ENCODE results near the gene CTR9. TPM values are rescaled to one million over a fixed set of nuclear protein-coding genes. Genes with fewer than 3 reads are reported as not detected.

Gene CTR9
- total and polyA plus RNA-seq, 4 donors, result 12.5 to 33.4 (median 19.7) TPM

DNA sequence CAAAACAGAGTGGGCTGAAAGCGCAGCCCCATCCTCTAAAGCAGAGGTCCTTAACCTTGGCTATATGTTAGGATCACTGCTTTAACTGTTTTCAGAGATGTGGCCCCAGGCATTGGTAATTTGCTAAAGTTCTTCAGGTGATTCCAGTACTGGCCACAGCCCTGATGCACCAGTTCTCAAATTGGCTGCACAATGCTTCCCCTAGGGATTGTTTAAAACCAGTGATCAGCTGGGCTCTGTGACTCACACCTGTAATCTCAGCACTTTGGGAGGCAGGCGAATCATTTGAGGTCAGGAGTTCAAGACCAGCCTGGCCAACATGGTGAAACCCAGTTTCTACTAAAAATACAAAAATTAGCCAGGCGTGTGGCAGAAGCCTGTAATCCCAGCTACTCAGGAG lies 49.1 kb upstream of the CTR9 start:
- TF ChIP-seq, protein P1, sequence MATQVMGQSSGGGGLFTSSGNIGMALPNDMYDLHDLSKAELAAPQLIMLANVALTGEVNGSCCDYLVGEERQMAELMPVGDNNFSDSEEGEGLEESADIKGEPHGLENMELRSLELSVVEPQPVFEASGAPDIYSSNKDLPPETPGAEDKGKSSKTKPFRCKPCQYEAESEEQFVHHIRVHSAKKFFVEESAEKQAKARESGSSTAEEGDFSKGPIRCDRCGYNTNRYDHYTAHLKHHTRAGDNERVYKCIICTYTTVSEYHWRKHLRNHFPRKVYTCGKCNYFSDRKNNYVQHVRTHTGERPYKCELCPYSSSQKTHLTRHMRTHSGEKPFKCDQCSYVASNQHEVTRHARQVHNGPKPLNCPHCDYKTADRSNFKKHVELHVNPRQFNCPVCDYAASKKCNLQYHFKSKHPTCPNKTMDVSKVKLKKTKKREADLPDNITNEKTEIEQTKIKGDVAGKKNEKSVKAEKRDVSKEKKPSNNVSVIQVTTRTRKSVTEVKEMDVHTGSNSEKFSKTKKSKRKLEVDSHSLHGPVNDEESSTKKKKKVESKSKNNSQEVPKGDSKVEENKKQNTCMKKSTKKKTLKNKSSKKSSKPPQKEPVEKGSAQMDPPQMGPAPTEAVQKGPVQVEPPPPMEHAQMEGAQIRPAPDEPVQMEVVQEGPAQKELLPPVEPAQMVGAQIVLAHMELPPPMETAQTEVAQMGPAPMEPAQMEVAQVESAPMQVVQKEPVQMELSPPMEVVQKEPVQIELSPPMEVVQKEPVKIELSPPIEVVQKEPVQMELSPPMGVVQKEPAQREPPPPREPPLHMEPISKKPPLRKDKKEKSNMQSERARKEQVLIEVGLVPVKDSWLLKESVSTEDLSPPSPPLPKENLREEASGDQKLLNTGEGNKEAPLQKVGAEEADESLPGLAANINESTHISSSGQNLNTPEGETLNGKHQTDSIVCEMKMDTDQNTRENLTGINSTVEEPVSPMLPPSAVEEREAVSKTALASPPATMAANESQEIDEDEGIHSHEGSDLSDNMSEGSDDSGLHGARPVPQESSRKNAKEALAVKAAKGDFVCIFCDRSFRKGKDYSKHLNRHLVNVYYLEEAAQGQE (IDR thresholded peaks at IDR 0.05), result no peak
- TF ChIP-seq FOXA2 (IDR thresholded peaks at IDR 0.05) (no peak), HNF4A (conservative IDR thresholded peaks at IDR 0.05) (no peak), YY1 (IDR thresholded peaks at IDR 0.05) (no peak), EGR1 (IDR thresholded peaks at IDR 0.05; ENCODE audit: low read depth in 2 of 2) (no peak), RAD21 (IDR thresholded peaks at IDR 0.05) (no peak), NR2F2 (IDR thresholded peaks at IDR 0.05) (no peak), JUND (IDR thresholded peaks at IDR 0.05) (no peak), CTCF (IDR thresholded peaks at IDR 0.05; ENCODE audit: low read depth, low read length, missing input control) (no peak), FOXA1 (IDR thresholded peaks at IDR 0.05) (no peak)
- Histone ChIP-seq H3K36me3 (ENCODE audit: control insufficient read depth in 4 of 4, insufficient read depth in 3 of 4, low read depth in 1 of 4, low read length in 3 of 4) (no peaks in the 10 kb centered on the region), H3K4me3 (ENCODE audit: low read depth in 1 of 3, low read length in 3 of 3) (no peak overlapping the region), H3K9ac (ENCODE audit: low read depth in 1 of 2, low read length in 2 of 2) (no peak overlapping the region), H3K27ac (ENCODE audit: low read depth in 1 of 2, low read length in 2 of 2) (no peak overlapping the region), H3K9me3 (ENCODE audit: control insufficient read depth in 4 of 4, low read length in 3 of 4) (no peaks in the 10 kb centered on the region), H3K4me1 (ENCODE audit: control insufficient read depth in 4 of 4, insufficient read depth in 4 of 4, low read length in 3 of 4) (no peaks in the 10 kb centered on the region), H3K27me3 (ENCODE audit: control insufficient read depth in 4 of 4, insufficient read depth in 4 of 4, low read length in 3 of 4) (no peaks in the 10 kb centered on the region)
- 86% methylated on average over 3 of the region's 3 CpGs for WGBS
- DNase-seq (ENCODE audit: low spot score), result no peak

DNA sequence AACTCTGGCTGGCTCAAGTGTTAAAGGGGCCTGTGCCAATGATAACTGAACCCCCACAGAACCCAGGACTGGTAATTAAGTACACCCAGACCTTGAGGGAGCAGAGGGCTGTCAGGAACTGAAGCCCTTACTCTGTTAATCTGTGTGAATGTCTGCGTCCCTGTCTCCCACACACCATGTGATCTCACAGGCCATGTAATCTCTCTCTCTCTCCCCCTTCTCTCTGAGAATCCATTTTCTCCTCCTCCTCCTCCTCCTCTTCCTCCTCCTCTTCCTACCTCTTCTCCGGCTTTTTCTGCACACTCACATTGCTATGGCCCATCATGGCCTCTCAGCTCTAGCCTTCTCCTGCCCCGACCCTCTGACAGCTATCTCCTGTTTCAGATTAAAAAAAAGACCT lies 42.9 kb upstream of the CTR9 start:
- no peak overlapping the region for H3K9ac ChIP-seq (ENCODE audit: low read depth in 1 of 2, low read length in 2 of 2)
- WGBS, result 93% methylated on average over 3 of the region's 3 CpGs
- H3K36me3 ChIP-seq (ENCODE audit: control insufficient read depth in 4 of 4, insufficient read depth in 3 of 4, low read depth in 1 of 4, low read length in 3 of 4), result no peaks in the 10 kb centered on the region
- H3K4me1 ChIP-seq (ENCODE audit: control insufficient read depth in 4 of 4, insufficient read depth in 4 of 4, low read length in 3 of 4), result no peaks in the 10 kb centered on the region
- no peaks in the 10 kb centered on the region for H3K27me3 ChIP-seq (ENCODE audit: control insufficient read depth in 4 of 4, insufficient read depth in 4 of 4, low read length in 3 of 4)
- H3K9me3 ChIP-seq (ENCODE audit: control insufficient read depth in 4 of 4, low read length in 3 of 4), result no peaks in the 10 kb centered on the region
- H3K27ac ChIP-seq (ENCODE audit: low read depth in 1 of 2, low read length in 2 of 2), result no peak overlapping the region
- DNase-seq (ENCODE audit: low spot score), result no peak
- TF ChIP-seq GABPA (IDR thresholded peaks at IDR 0.05 in 1 of 2, conservative IDR thresholded peaks at IDR 0.05 in 1 of 2) (no peak), YY1 (IDR thresholded peaks at IDR 0.05) (no peak), MAX (IDR thresholded peaks at IDR 0.05) (no peak), EGR1 (IDR thresholded peaks at IDR 0.05; ENCODE audit: low read depth in 2 of 2) (no peak)
- no peak overlapping the region for H3K4me3 ChIP-seq (ENCODE audit: low read depth in 1 of 3, low read length in 3 of 3)

Measured in liver (tissue), 9 donors.